ENCODE results near the gene SLC35F3. TPM values are rescaled to one million over a fixed set of nuclear protein-coding genes. Genes with fewer than 3 reads are reported as not detected.

Gene SLC35F3
- total RNA-seq, 1 experiment from 2014 or later: 0.94 TPM

DNA sequence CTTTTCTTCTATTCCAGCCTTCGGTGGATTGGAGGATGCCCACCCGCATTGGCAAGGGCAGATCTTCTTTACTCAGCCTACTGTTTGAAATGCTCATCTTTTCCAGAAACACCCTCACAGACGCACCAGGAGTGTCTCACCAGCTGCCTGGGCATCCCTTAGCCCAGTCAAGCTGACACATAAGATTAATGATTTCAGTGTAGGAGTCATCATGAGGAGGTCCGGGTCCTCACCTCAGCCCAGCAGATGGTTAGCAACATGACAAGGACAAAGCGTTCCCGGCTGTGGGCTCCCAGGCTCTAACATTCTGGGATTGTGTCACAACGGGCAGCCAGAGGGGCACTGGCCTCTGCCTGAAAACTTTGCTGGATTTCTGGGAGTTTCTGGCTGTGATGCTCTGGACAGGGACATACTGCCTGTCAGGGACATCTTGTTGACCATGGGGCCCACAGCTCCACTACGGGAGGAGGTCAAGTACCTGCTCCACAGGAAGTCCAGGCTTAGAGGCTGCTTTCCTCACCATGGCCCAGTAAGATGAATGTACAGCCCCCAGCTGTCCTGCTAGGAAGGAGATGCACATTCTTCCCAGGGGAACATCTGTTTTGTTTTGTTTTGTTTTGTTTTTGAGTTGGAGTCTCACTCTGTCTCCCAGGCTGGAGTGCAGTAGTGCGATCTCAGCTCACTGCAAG is 264.8 kb downstream of the SLC35F3 start (continued):
- TF ChIP-seq, protein P1, sequence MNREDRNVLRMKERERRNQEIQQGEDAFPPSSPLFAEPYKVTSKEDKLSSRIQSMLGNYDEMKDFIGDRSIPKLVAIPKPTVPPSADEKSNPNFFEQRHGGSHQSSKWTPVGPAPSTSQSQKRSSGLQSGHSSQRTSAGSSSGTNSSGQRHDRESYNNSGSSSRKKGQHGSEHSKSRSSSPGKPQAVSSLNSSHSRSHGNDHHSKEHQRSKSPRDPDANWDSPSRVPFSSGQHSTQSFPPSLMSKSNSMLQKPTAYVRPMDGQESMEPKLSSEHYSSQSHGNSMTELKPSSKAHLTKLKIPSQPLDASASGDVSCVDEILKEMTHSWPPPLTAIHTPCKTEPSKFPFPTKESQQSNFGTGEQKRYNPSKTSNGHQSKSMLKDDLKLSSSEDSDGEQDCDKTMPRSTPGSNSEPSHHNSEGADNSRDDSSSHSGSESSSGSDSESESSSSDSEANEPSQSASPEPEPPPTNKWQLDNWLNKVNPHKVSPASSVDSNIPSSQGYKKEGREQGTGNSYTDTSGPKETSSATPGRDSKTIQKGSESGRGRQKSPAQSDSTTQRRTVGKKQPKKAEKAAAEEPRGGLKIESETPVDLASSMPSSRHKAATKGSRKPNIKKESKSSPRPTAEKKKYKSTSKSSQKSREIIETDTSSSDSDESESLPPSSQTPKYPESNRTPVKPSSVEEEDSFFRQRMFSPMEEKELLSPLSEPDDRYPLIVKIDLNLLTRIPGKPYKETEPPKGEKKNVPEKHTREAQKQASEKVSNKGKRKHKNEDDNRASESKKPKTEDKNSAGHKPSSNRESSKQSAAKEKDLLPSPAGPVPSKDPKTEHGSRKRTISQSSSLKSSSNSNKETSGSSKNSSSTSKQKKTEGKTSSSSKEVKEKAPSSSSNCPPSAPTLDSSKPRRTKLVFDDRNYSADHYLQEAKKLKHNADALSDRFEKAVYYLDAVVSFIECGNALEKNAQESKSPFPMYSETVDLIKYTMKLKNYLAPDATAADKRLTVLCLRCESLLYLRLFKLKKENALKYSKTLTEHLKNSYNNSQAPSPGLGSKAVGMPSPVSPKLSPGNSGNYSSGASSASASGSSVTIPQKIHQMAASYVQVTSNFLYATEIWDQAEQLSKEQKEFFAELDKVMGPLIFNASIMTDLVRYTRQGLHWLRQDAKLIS (CRISPR knock-in tag; IDR thresholded peaks at IDR 0.05; ENCODE audit: borderline replicate concordance): no peak
- TF ChIP-seq IRF2 (CRISPR knock-in tag; IDR thresholded peaks at IDR 0.05; ENCODE audit: borderline replicate concordance, low read depth) (no peak), SP1 (CRISPR knock-in tag; conservative IDR thresholded peaks at IDR 0.05) (no peak), PRRX2 (CRISPR knock-in tag; IDR thresholded peaks at IDR 0.05) (no peak)
- TF ChIP-seq, protein P2, sequence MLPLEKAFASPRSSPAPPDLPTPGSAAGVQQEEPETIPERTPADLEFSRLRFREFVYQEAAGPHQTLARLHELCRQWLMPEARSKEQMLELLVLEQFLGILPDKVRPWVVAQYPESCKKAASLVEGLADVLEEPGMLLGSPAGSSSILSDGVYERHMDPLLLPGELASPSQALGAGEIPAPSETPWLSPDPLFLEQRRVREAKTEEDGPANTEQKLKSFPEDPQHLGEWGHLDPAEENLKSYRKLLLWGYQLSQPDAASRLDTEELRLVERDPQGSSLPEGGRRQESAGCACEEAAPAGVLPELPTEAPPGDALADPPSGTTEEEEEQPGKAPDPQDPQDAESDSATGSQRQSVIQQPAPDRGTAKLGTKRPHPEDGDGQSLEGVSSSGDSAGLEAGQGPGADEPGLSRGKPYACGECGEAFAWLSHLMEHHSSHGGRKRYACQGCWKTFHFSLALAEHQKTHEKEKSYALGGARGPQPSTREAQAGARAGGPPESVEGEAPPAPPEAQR (CRISPR knock-in tag; IDR thresholded peaks at IDR 0.05): no peak

DNA sequence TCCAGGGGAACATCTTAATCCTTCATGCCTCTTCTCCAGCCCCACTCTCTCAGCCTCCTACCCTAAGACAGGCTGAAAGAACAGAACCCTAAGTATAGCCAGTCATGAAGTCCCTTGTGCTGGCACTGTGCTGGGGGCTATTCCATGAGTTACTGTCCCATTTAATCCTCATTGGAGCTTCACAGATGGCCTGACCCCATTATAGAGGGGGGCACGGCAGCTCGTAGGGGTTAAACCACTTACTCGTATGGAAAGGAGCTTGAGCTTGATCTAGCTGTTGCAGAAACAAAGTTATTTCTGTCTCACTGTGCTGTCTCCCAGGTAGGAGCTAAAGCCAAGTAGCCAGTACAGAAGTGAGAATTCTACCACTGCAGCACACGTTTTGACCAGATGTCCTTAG is 265.6 kb downstream of the SLC35F3 start:
- TF ChIP-seq OVOL2 (CRISPR knock-in tag; IDR thresholded peaks at IDR 0.05; ENCODE audit: borderline replicate concordance): no peak
- TF ChIP-seq, protein P3, sequence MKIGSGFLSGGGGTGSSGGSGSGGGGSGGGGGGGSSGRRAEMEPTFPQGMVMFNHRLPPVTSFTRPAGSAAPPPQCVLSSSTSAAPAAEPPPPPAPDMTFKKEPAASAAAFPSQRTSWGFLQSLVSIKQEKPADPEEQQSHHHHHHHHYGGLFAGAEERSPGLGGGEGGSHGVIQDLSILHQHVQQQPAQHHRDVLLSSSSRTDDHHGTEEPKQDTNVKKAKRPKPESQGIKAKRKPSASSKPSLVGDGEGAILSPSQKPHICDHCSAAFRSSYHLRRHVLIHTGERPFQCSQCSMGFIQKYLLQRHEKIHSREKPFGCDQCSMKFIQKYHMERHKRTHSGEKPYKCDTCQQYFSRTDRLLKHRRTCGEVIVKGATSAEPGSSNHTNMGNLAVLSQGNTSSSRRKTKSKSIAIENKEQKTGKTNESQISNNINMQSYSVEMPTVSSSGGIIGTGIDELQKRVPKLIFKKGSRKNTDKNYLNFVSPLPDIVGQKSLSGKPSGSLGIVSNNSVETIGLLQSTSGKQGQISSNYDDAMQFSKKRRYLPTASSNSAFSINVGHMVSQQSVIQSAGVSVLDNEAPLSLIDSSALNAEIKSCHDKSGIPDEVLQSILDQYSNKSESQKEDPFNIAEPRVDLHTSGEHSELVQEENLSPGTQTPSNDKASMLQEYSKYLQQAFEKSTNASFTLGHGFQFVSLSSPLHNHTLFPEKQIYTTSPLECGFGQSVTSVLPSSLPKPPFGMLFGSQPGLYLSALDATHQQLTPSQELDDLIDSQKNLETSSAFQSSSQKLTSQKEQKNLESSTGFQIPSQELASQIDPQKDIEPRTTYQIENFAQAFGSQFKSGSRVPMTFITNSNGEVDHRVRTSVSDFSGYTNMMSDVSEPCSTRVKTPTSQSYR (CRISPR knock-in tag; IDR thresholded peaks at IDR 0.05): no peak
- TF ChIP-seq, protein P4, sequence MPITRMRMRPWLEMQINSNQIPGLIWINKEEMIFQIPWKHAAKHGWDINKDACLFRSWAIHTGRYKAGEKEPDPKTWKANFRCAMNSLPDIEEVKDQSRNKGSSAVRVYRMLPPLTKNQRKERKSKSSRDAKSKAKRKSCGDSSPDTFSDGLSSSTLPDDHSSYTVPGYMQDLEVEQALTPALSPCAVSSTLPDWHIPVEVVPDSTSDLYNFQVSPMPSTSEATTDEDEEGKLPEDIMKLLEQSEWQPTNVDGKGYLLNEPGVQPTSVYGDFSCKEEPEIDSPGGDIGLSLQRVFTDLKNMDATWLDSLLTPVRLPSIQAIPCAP (CRISPR knock-in tag; IDR thresholded peaks at IDR 0.05): no peak
- H3K4me3 Mint-ChIP-seq: no peak overlapping the region
- H3K27ac Mint-ChIP-seq: no peak overlapping the region
- ATAC-seq (no peak), DNase-seq (ENCODE audit: low spot score) (no peak)
- H3K9me3 Mint-ChIP-seq: 0 out of 2 replicates have a peak, but pooled peaks cover 3% of the 10 kb centered on the region
- no peaks in the 10 kb centered on the region for H3K36me3 Mint-ChIP-seq
- ChIA-PET POLR2A (no interaction called here), CTCF (interaction anchor here (2.4 to 2.6 kb wide), 2 partner anchors 18 to 43 kb away, joined by 8 to 13 read pairs; no protein-coding TSS in a partner anchor)
- H3K4me1 Mint-ChIP-seq: 0 out of 2 replicates have a peak, but pooled peaks cover 2% of the 10 kb centered on the region
- H3K27me3 Mint-ChIP-seq (ENCODE audit: low read depth): no peaks in the 10 kb centered on the region

DNA sequence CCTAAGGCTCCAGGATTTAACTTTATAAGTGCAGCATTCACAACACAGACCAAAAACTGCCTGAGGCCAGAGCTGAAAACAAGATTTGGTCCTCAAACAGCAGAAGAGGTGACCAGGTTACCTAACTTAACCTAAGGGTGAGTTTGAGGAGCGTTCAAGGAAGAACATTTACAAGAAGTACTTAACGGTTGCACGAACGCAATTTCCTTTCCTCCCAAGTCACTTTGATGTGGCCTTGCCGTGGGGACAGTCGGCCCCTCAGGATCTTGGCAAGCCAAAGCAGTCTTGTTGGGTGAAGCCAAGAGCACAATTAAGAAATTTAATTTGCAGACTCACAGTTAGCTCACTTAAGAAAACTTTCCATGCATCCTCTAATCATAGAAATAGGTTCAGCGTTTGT is 266.1 kb downstream of the SLC35F3 start:
- ChIA-PET CTCF (interaction anchor here (2.4 to 2.6 kb wide), 2 partner anchors 17 to 42 kb away, joined by 8 to 13 read pairs; no protein-coding TSS in a partner anchor), POLR2A (no interaction called here)
- Mint-ChIP-seq H3K27me3 (ENCODE audit: low read depth) (no peaks in the 10 kb centered on the region), H3K9me3 (0 out of 2 replicates have a peak, but pooled peaks cover 3% of the 10 kb centered on the region), H3K4me1 (0 out of 2 replicates have a peak, but pooled peaks cover 2% of the 10 kb centered on the region), H3K27ac (no peak overlapping the region), H3K36me3 (no peaks in the 10 kb centered on the region), H3K4me3 (no peak overlapping the region)
- no peak for ATAC-seq
- DNase-seq (ENCODE audit: low spot score): no peak
- TF ChIP-seq EMX1 (CRISPR knock-in tag; IDR thresholded peaks at IDR 0.05) (no peak), TP53 (CRISPR knock-in tag; IDR thresholded peaks at IDR 0.05) (no peak), RELA (CRISPR knock-in tag; IDR thresholded peaks at IDR 0.05; ENCODE audit: borderline replicate concordance) (no peak), GABPB1 (CRISPR knock-in tag; IDR thresholded peaks at IDR 0.05) (no peak), ZNF423 (CRISPR knock-in tag; IDR thresholded peaks at IDR 0.05) (no peak), ZNF138 (CRISPR knock-in tag; conservative IDR thresholded peaks at IDR 0.05) (no peak), NR3C1 (CRISPR knock-in tag; conservative IDR thresholded peaks at IDR 0.05; ENCODE audit: low read depth) (no peak), ZNF121 (CRISPR knock-in tag; IDR thresholded peaks at IDR 0.05) (no peak), ZNF671 (CRISPR knock-in tag; IDR thresholded peaks at IDR 0.05) (no peak), SOX15 (CRISPR knock-in tag; IDR thresholded peaks at IDR 0.05) (no peak)
- TF ChIP-seq, protein P5, sequence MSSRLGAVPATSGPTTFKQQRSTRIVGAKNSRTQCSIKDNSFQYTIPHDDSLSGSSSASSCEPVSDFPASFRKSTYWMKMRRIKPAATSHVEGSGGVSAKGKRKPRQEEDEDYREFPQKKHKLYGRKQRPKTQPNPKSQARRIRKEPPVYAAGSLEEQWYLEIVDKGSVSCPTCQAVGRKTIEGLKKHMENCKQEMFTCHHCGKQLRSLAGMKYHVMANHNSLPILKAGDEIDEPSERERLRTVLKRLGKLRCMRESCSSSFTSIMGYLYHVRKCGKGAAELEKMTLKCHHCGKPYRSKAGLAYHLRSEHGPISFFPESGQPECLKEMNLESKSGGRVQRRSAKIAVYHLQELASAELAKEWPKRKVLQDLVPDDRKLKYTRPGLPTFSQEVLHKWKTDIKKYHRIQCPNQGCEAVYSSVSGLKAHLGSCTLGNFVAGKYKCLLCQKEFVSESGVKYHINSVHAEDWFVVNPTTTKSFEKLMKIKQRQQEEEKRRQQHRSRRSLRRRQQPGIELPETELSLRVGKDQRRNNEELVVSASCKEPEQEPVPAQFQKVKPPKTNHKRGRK (CRISPR knock-in tag; IDR thresholded peaks at IDR 0.05; ENCODE audit: borderline replicate concordance): no peak
- TF ChIP-seq, protein P6, sequence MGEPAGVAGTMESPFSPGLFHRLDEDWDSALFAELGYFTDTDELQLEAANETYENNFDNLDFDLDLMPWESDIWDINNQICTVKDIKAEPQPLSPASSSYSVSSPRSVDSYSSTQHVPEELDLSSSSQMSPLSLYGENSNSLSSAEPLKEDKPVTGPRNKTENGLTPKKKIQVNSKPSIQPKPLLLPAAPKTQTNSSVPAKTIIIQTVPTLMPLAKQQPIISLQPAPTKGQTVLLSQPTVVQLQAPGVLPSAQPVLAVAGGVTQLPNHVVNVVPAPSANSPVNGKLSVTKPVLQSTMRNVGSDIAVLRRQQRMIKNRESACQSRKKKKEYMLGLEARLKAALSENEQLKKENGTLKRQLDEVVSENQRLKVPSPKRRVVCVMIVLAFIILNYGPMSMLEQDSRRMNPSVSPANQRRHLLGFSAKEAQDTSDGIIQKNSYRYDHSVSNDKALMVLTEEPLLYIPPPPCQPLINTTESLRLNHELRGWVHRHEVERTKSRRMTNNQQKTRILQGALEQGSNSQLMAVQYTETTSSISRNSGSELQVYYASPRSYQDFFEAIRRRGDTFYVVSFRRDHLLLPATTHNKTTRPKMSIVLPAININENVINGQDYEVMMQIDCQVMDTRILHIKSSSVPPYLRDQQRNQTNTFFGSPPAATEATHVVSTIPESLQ (CRISPR knock-in tag; IDR thresholded peaks at IDR 0.05): no peak
